Measurements from ENCODE around the gene MMP15. TPM values are rescaled to one million over a fixed set of nuclear protein-coding genes. Genes with fewer than 3 reads are reported as not detected.

The MMP15 gene
- total and polyA plus RNA-seq, 12 donors: 24.4 to 88.4 (median 58.1) TPM

GRCh38 chr16:58048494-58049231 lies 23.1 kb downstream of the MMP15 start:
- TF ChIP-seq CTCF (IDR thresholded peaks at IDR 0.05): no peak
- WGBS, 2 donors: 70 to 77% methylated on average over 13 of the region's 13 CpGs
- Histone ChIP-seq H3K4me3 (no peak overlapping the region), H3K9me3 (no peaks in the 10 kb centered on the region), H3K4me1 (peaks cover 4 to 59% (median 35%) of the 10 kb centered on the region in 9 donors), H3K36me3 (peaks cover 0 to 23% (median 1%) of the 10 kb centered on the region in 9 donors), H3K27ac (peak overlapping the region in 9 of 10 donors; percentile 26 to 87 (median 78)), H3K27me3 (no peaks in the 10 kb centered on the region)
- DNase-seq: no peak
- intact Hi-C loops (cut with DNase I): no loop called here
- ATAC-seq: no peak

- intact Hi-C loops (cut with DNase I): no loop called here
- no peak for DNase-seq
- 62 to 67% methylated on average over 17 of the region's 17 CpGs for WGBS, 2 donors
- no peak overlapping the region for H3K4me3 ChIP-seq
- H3K27me3 ChIP-seq: no peaks in the 10 kb centered on the region
- peaks cover 0 to 14% (median 0%) of the 10 kb centered on the region in 9 donors for H3K36me3 ChIP-seq
- no peak for ATAC-seq
- peak overlapping the region in 8 of 10 donors; percentile 26 to 87 (median 71) for H3K27ac ChIP-seq
- TF ChIP-seq CTCF (IDR thresholded peaks at IDR 0.05): no peak
- H3K4me1 ChIP-seq: peaks cover 4 to 59% (median 35%) of the 10 kb centered on the region in 9 donors
- no peaks in the 10 kb centered on the region for H3K9me3 ChIP-seq
Observed at GRCh38 chr16:58049232-58050185, 24.0 kb downstream of the MMP15 start.

DNA sequence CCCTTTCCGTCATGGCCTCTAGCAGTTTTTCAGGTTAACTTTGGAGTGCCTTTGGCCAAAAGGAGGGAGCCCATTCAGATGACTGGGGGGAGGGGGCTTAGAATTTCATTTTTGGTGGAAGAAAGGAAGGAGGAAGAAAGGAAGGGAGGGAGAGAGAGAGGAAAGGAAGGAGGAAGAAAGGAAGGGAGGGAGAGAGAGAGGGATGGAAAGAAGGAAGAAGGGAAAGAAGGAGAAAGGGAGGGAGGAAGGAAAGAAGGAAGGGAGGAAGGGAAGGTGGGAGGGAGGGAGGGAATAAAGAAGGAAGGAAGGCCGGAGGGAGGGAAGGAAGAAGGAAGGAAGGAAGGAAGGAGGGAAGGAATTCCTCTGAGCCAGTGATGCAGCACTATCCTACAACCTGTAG lies 25.7 kb downstream of the MMP15 start:
- ATAC-seq: no peak
- peaks cover 4 to 54% (median 29%) of the 10 kb centered on the region in 9 donors for H3K4me1 ChIP-seq
- intact Hi-C loops (cut with DNase I): no loop called here
- no peak for TF ChIP-seq CTCF (IDR thresholded peaks at IDR 0.05)
- no peaks in the 10 kb centered on the region for H3K27me3 ChIP-seq
- 66 to 73% methylated on average over 2 of the region's 2 CpGs for WGBS, 2 donors
- no peak overlapping the region for H3K27ac ChIP-seq
- H3K4me3 ChIP-seq: no peak overlapping the region
- no peak for DNase-seq
- H3K36me3 ChIP-seq: no peaks in the 10 kb centered on the region
- no peaks in the 10 kb centered on the region for H3K9me3 ChIP-seq

GRCh38 chr16:58051821-58052603 lies 26.5 kb downstream of the MMP15 start:
- TF ChIP-seq CTCF (IDR thresholded peaks at IDR 0.05): no peak
- ATAC-seq: no peak
- WGBS, 2 donors: 68 to 74% methylated on average over 10 of the region's 10 CpGs
- Histone ChIP-seq H3K9me3 (no peaks in the 10 kb centered on the region), H3K4me3 (no peak overlapping the region), H3K27ac (no peak overlapping the region), H3K36me3 (no peaks in the 10 kb centered on the region), H3K4me1 (peaks cover 2 to 46% (median 23%) of the 10 kb centered on the region in 9 donors), H3K27me3 (no peaks in the 10 kb centered on the region)
- intact Hi-C loops (cut with DNase I): no loop called here
- no peak for DNase-seq
